Peyer's patch (tissue), 4 donors: Measurements from ENCODE around the gene CHRNA3.

Experiments used
- CTCF ChIP-seq, 6 experiments: fragments of 450-650 bp in 4 of 6; fragments of 200-600 bp in 2 of 6; sonication (generic) in 1 of 6; IDR thresholded peaks; one replicate each; pipeline ENCODE4 v1.5.1; 2017 to 2019; ENCODE audit warnings: antibody characterized with exemption in 6 of 6, mild to moderate bottlenecking in 3 of 6, moderate library complexity in 1 of 6
- POLR2A ChIP-seq, 2 donors: fragments of 450-650 bp; IDR thresholded peaks; one replicate each; pipeline ENCODE4 v1.5.1; 2017; ENCODE audit warnings: antibody characterized with exemption in 2 of 2, mild to moderate bottlenecking in 2 of 2, moderate library complexity in 2 of 2

- TF ChIP-seq POLR2A (IDR thresholded peaks at IDR 0.05): no peak
- TF ChIP-seq CTCF (IDR thresholded peaks at IDR 0.05): no peak
Measured at GRCh38 chr15:78616506-78616905, 4.3 kb downstream of the CHRNA3 start.
